Measurements from ENCODE around the gene MYO15B.
A peak's percentile ranks its signal among the peaks of the same experiment; 100 is the strongest.
"Not testable (repeated sequence)": the region's sequence is repeated elsewhere in the genome, so short reads cannot be mapped to it uniquely, and the experiment has no call there.

Gene MYO15B

DNA sequence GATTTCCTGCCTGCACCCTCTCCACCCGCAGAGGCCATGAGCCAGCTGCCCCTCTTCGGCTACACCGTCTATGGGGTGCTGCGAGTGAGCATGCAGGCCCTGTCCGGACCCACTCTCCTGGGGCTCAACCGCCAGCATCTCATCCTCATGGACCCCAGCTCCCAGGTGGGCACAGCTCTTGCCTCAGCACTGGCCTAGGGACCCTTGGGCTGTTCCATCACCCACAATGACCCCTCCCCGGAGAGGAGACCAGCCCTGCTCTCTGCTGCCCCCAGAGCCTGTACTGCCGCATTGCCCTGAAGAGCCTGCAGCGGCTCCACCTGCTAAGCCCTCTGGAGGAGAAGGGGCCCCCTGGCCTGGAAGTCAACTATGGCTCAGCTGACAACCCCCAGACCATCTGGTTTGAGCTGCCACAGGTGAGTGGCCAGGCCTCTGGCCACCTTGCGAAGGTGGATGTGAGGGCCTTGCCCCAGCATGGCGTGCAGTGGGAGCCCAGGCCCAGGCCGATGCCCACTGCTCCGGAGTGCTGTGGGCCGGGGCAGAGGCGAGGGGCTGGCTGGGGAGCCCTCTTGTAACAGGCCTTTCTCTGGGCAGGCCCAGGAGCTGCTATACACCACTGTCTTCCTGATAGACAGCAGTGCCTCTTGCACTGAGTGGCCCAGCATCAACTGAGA lies 38.4 kb downstream of the MYO15B start:
- DNase-seq (ENCODE audit: low spot score) = peak; percentile 16

DNA sequence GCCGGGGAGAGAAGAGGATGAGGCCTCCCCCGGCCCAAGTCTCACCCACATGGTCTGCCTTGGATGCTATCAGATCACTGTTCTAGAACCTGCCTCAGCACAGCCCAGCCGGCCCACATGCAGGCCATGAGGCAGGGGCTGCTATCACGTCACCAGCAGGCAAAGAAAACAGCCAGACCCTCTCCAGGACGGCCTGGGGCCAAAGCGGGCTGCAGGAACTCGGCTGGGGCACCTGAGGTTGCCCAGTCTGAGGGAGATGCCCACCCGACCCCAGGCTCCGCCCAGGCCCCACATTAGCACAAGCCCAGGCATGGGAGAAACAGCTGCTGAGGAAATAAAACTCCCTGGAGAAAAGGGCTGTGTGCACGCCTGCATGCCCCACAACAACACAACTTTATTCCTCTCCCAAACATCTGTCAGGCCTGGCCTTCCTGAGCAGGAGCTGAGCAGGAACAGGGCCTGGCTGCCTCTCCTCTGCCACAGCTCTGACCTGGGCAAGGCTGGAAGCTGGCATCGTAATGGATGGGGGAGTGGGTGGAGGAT lies 39.0 kb downstream of the MYO15B start:
- no peak for DNase-seq (ENCODE audit: low spot score)

DNA sequence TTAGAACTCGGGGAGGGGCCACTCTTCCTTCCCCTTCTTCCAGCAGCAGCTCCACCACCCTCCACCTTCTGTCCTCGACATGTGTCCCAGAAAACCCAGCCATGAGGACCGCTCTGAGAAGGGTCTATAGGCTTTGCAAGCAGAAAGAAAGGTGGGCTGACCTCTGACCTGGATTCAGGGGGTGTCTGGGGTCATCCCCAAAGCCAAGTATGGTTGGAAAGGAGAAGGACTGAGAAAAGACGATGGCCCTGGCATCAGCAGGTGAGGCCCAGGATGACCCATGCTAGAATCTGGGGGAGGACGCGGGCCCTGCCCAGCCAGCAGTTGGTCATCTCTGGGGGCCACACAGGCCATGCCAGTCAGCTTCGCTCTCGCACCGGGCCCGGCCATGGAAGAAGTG lies 39.5 kb downstream of the MYO15B start:
- no peak for DNase-seq (ENCODE audit: low spot score)

- no peak for DNase-seq (ENCODE audit: low spot score)
Observed at GRCh38 chr17:75628425-75628824, 40.8 kb downstream of the MYO15B start.

- DNase-seq (ENCODE audit: low spot score) = no peak
Observed at GRCh38 chr17:75629157-75629556, 41.6 kb downstream of the MYO15B start.

- DNase-seq (ENCODE audit: low spot score) = no peak
Observed at GRCh38 chr17:75630071-75630917, 42.7 kb downstream of the MYO15B start.

- DNase-seq (ENCODE audit: low spot score) = no peak
Observed at GRCh38 chr17:75631353-75631752, 43.8 kb downstream of the MYO15B start.

GRCh38 chr17:75632428-75632827 lies 44.8 kb downstream of the MYO15B start:
- no peak for DNase-seq (ENCODE audit: low spot score)

GRCh38 chr17:75632863-75633485 lies 45.4 kb downstream of the MYO15B start, which contains the start of gene SMIM5:
Gene SMIM5, plus strand, starts transcription at chr17:75633434. Its CDS starts 6,768 bp downstream, at chr17:75640202.
- peak; percentile 84 for DNase-seq (ENCODE audit: low spot score)

DNA sequence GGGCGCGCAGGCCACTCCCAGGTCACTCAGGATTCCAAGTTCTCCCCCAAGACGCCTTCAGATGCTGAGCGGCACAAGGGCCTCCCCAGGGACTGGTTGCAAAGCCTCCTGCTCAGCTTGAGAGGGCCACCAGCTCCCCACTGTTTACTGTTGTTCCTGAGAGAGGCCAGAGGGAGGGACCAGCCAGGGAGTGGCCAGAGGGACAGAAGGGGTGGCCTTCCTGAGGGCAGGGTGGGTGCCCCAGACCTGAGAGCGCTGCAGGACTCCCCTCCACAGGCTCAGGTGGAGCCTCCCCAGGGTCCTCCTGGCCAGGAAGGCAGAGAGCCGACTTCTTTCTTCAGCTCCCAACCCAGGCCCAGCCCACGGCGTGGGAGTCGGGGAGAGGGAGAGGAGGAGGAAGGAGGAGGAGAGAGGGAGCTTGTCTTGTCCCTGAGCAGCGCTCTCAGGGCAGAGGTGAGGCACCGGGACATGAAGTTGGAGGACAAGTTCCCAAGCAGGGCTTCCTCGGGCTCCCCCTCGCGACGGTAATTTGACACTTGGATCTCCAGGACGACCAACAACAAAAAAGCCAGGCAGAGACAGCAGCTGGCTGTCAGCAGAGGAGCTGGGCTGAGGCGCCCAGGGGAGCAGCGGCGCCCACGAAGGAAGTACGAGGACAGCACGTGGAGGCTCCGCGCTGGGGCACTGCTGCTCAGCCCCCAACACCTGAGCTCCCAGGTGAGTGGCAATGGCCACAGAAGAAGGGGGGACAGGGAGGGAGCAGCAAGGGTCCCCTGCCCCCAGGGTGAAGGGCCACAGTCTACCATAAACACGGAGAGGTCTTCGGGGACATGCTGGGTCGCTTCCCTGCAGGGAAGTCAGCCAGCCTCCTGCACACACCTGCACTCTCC lies 46.1 kb downstream of the MYO15B start:
- DNase-seq (ENCODE audit: low spot score) = peak; percentile 91

DNA sequence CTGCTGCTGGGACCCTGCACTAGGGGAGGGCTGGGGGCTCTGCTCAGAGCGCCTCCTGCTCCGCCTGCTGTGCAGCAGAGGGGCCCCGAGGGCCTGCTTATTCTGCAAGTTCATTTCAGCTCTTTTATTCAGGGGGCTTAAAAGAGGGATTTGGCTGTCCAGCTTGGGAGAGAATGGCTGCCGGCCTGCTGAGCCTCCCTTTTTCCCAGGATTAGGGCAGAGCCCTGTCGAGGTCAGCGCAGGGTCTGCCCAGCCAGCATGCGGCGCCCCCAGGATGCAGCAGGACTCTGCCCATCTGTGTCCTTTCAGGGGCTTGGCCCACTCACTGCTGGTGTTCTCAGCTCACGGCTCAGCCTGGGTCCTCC lies 46.8 kb downstream of the MYO15B start:
- no peak for DNase-seq (ENCODE audit: low spot score)

DNA sequence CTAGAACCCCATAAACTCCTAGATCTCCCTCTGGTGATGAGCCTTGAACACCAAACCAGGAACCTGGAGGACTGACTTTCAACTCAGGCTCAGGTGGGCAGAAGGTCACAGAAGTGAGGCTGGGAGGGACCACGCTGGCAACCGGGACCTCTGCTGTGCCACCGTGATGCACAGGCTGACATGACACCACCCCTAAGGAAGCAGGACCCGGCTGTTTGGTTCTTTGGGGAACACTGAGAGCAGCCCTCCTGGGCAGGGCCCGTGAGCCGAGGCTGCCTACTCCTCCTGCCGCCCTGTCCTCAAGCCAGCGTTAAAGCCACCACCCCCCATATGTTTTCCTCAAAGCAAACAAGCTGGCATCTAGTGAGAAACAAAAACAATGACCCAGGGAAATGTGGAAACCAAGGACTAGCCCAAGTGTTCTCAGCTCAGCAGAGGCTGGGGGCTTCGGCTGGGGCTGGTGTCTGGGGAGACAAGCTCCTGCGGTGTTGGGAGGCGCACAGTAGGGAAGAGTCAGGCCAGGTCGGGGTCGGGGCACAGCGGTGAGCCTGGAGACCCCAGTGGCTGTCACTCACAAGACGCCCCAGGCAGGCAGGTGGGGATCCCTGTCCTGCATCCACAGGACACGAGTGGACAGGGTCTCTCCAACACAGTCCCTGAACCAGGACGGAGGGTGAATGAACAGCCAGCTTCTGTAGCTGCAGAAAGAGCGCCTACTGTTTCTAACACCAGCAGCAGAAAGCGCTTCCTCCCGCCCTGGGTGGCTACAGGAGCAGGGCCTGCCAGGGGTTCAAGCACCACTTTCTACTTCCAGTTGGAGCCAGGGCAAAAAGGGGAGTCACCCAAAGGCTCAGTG lies 47.4 kb downstream of the MYO15B start:
- DNase-seq (ENCODE audit: low spot score) = no peak

DNA sequence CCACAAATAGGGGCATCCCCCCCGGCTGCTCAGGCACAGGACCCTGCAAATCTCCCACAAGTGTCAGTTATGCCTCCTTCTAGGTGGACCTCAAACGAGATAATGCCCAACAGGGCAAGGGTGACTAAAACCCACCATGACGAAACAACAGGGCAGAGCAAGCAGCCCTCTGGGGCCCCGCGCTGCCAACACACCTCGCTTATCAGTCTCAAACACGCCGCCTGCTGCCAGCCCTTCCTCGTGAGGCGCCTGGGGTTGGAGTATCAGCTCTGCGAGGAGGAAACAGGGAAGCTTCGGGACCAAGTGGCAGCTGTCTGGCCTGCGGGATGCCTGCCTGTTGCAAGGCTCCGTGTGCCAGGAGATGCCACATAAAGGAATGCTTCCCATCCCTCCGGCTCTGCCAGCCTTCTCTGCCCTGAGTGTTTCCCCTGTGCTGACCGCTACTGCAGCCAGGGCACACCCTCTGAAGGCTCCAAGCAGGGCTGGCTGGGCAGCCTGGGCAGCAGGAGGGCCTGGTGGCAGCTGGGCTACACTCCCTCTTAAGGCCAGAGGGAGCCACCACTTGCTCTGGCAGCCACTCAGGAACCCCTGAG lies 48.1 kb downstream of the MYO15B start:
- no peak for DNase-seq (ENCODE audit: low spot score)

GRCh38 chr17:75636381-75637142 lies 49.0 kb downstream of the MYO15B start:
- DNase-seq (ENCODE audit: low spot score) = no peak

DNA sequence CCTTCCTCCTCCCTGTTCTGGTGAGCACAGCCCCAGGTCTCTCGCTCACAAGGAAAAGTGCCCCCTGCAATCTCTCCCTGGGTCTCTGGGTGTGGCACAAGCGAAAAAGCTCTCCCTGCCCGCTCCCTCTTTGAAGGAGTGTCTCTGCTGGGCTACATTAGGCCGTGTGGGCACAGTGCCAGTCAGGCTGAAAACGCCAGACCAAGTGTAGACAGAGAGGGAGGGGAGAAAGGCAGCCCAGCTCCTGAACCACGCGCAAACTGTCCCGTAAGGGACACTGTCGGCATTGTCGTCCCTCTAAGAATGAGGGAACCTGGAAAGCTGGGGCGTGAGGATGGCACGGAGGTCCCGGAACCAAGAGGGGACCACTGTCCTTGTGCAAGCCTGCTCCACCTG lies 49.5 kb downstream of the MYO15B start:
- no peak for DNase-seq (ENCODE audit: low spot score)

GRCh38 chr17:75637551-75637950 lies 50.0 kb downstream of the MYO15B start:
- no peak for DNase-seq (ENCODE audit: low spot score)

DNA sequence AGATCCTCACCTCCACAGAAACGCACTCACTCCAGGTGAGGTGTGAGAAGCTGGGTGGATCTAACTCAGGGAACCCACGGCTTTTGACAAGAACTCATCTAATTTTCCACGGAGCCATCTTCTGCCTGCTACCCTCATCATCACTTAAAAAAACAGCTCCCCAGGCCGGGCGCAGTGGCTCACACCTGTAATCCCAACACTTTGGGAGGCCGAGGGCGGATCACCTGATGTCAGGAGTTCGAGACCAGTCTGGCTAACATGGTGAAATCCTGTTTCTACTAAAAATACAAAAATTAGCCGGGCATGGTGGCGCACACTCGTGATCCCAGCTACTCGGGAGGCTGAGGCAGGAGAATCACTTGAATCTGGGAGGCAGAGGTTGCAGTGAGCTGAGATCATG lies 50.4 kb downstream of the MYO15B start:
- DNase-seq (ENCODE audit: low spot score) = not testable (repeated sequence)

GRCh38 chr17:75638893-75639292 lies 51.3 kb downstream of the MYO15B start:
- no peak for DNase-seq (ENCODE audit: low spot score)

GRCh38 chr17:75639327-75639726 lies 51.7 kb downstream of the MYO15B start:
- no peak for DNase-seq (ENCODE audit: low spot score)
